HG02852 (cell line): Measurements from ENCODE around the gene NF1.
"Not testable (repeated sequence)": the region's sequence is repeated elsewhere in the genome, so short reads cannot be mapped to it uniquely, and the experiment has no call there.

Experiments used
- ATAC-seq: cut with Tn5 transposase; IDR thresholded peaks from one replicate; pipeline ENCODE4 v1.9.1; 2021; ENCODE audit warnings: mild to moderate bottlenecking, moderate library complexity; ENCODE audit not compliant: unreplicated experiment

The NF1 gene

GRCh38 chr17:31321481-31321880 is 226.7 kb downstream of the NF1 start, which contains the start of gene EVI2A:
EVI2A (minus strand) TSS chr17:31321622; CDS start chr17:31319013, 2,609 bp downstream.
- ATAC-seq, result peak; percentile 34

- ATAC-seq, result no peak
Observed at GRCh38 chr17:31321966-31322365, 227.2 kb downstream of the NF1 start.

- no peak for ATAC-seq
Observed at GRCh38 chr17:31323551-31323950, 228.8 kb downstream of the NF1 start.

- no peak for ATAC-seq
Observed at GRCh38 chr17:31327534-31328159, 232.9 kb downstream of the NF1 start.

- ATAC-seq, result no peak
Observed at GRCh38 chr17:31328160-31328535, 233.4 kb downstream of the NF1 start.

- ATAC-seq, result no peak
Observed at GRCh38 chr17:31329221-31329620, 234.4 kb downstream of the NF1 start.

- no peak for ATAC-seq
Observed at GRCh38 chr17:31339906-31340661, 245.3 kb downstream of the NF1 start.

GRCh38 chr17:31345191-31345747 is 250.5 kb downstream of the NF1 start:
- not testable (repeated sequence) for ATAC-seq

- no peak for ATAC-seq
Observed at GRCh38 chr17:31349454-31349853, 254.7 kb downstream of the NF1 start.

- no peak for ATAC-seq
Observed at GRCh38 chr17:31355935-31356334, 261.2 kb downstream of the NF1 start.

- no peak for ATAC-seq
Observed at GRCh38 chr17:31357091-31357490, 262.3 kb downstream of the NF1 start.

- no peak for ATAC-seq
Observed at GRCh38 chr17:31357839-31358394, 263.1 kb downstream of the NF1 start.

- ATAC-seq, result no peak
Observed at GRCh38 chr17:31364012-31364411, 269.2 kb downstream of the NF1 start.

- no peak for ATAC-seq
Observed at GRCh38 chr17:31366088-31366487, 271.3 kb downstream of the NF1 start.

GRCh38 chr17:31369266-31369665 is 274.5 kb downstream of the NF1 start:
- ATAC-seq, result no peak

GRCh38 chr17:31371511-31372097 is 276.8 kb downstream of the NF1 start:
- ATAC-seq, result no peak

- no peak for ATAC-seq
Observed at GRCh38 chr17:31373150-31374093, 278.6 kb downstream of the NF1 start.

GRCh38 chr17:31374094-31374447 is 279.3 kb downstream of the NF1 start:
- ATAC-seq, result no peak

- no peak for ATAC-seq
Observed at GRCh38 chr17:31374503-31374902, 279.7 kb downstream of the NF1 start.

- ATAC-seq, result no peak
Observed at GRCh38 chr17:31378638-31379037, 283.9 kb downstream of the NF1 start.
